ENCODE measurements around the gene HMCN2. TPM values are rescaled to one million over a fixed set of nuclear protein-coding genes. Genes with fewer than 3 reads are reported as not detected.

Gene HMCN2
- total RNA-seq, 1 experiment from 2014 or later = 5.6 TPM

GRCh38 chr9:130299785-130300615, 34.4 kb downstream of the HMCN2 start (continued):
- TF ChIP-seq ZNF263 (CRISPR knock-in tag; IDR thresholded peaks at IDR 0.05; ENCODE audit: low read depth) (no peak), FOXJ3 (CRISPR knock-in tag; IDR thresholded peaks at IDR 0.05; ENCODE audit: borderline replicate concordance) (no peak)

- H3K36me3 Mint-ChIP-seq = peaks cover 10% of the 10 kb centered on the region
- ATAC-seq (no peak), DNase-seq (ENCODE audit: low spot score) (no peak)
- no peak overlapping the region for H3K4me3 Mint-ChIP-seq
- H3K27me3 Mint-ChIP-seq (ENCODE audit: low read depth) = no peaks in the 10 kb centered on the region
- CTCF ChIA-PET = interaction anchor here (0.8 to 1.4 kb wide), 4 partner anchors 14 to 58 kb away, joined by 3 to 6 read pairs (median 4); no protein-coding TSS in a partner anchor
- TF ChIP-seq E2F4 (CRISPR knock-in tag; IDR thresholded peaks at IDR 0.05; ENCODE audit: borderline replicate concordance, low read depth) (no peak), CREB1 (CRISPR knock-in tag; IDR thresholded peaks at IDR 0.05) (no peak), ZNF219 (CRISPR knock-in tag; IDR thresholded peaks at IDR 0.05; ENCODE audit: borderline replicate concordance) (no peak), ZNF281 (CRISPR knock-in tag; IDR thresholded peaks at IDR 0.05) (no peak), ZNF121 (CRISPR knock-in tag; IDR thresholded peaks at IDR 0.05) (no peak), ZNF416 (CRISPR knock-in tag; IDR thresholded peaks at IDR 0.05) (no peak), IRF1 (CRISPR knock-in tag; IDR thresholded peaks at IDR 0.05) (no peak), CTCF (IDR thresholded peaks at IDR 0.05) (no peak), IRF2 (CRISPR knock-in tag; IDR thresholded peaks at IDR 0.05; ENCODE audit: borderline replicate concordance, low read depth) (no peak), GTF2I (CRISPR knock-in tag; conservative IDR thresholded peaks at IDR 0.05) (no peak), TP53 (CRISPR knock-in tag; IDR thresholded peaks at IDR 0.05) (no peak), EMX1 (CRISPR knock-in tag; IDR thresholded peaks at IDR 0.05) (no peak)
- no peak overlapping the region for H3K27ac Mint-ChIP-seq
- H3K4me1 Mint-ChIP-seq = 0 out of 2 replicates have a peak, but pooled peaks cover under 1% of the 10 kb centered on the region
- POLR2A ChIA-PET = no interaction called here
- no peaks in the 10 kb centered on the region for H3K9me3 Mint-ChIP-seq
Measured at GRCh38 chr9:130300739-130301138, 35.2 kb downstream of the HMCN2 start.

- Mint-ChIP-seq H3K4me1 (no peaks in the 10 kb centered on the region), H3K27me3 (ENCODE audit: low read depth) (no peaks in the 10 kb centered on the region), H3K27ac (no peak overlapping the region), H3K9me3 (no peaks in the 10 kb centered on the region), H3K36me3 (peaks cover 10% of the 10 kb centered on the region), H3K4me3 (no peak overlapping the region)
- no peak for DNase-seq (ENCODE audit: low spot score)
- CTCF ChIA-PET = interaction anchor here (1.1 to 1.4 kb wide), 2 partner anchors 13 to 22 kb away, joined by 3 to 6 read pairs; no protein-coding TSS in a partner anchor
- ATAC-seq = no peak
- POLR2A ChIA-PET = interaction anchor here (0.6 kb wide), 1 partner anchor 22 kb away, joined by 4 read pairs; no protein-coding TSS in a partner anchor
- TF ChIP-seq SP1 (CRISPR knock-in tag; conservative IDR thresholded peaks at IDR 0.05) (no peak), TCF7 (CRISPR knock-in tag; IDR thresholded peaks at IDR 0.05; ENCODE audit: low read depth) (no peak), STAT6 (CRISPR knock-in tag; conservative IDR thresholded peaks at IDR 0.05; ENCODE audit: low read depth) (no peak), NR2C2 (CRISPR knock-in tag; IDR thresholded peaks at IDR 0.05) (no peak), ZSCAN18 (CRISPR knock-in tag; IDR thresholded peaks at IDR 0.05) (no peak), NFATC4 (CRISPR knock-in tag; IDR thresholded peaks at IDR 0.05) (no peak), GRHL2 (CRISPR knock-in tag; IDR thresholded peaks at IDR 0.05; ENCODE audit: insufficient replicate concordance, severe bottlenecking) (no peak)
Measured at GRCh38 chr9:130301483-130302286, 36.1 kb downstream of the HMCN2 start.

All from WTC11 (cell line).